ENCODE data around the gene ZNF677.
"Not testable (repeated sequence)": the region's sequence is repeated elsewhere in the genome, so short reads cannot be mapped to it uniquely, and the experiment has no call there.

The ZNF677 gene

GRCh38 chr19:53193535-53194222 lies 61.0 kb downstream of the ZNF677 start:
- DNase-seq (ENCODE audit: low read depth) = no peak

GRCh38 chr19:53192771-53193534 lies 61.7 kb downstream of the ZNF677 start, which contains the start of gene ZNF665:
TSS of gene ZNF665 (minus strand) at chr19:53193358. CDS start at chr19:53182898, 10,460 bp downstream.
- DNase-seq (ENCODE audit: low read depth) = peak; percentile 66

- no peak for DNase-seq (ENCODE audit: low read depth)
Observed at GRCh38 chr19:53190253-53190652, 64.4 kb downstream of the ZNF677 start.

GRCh38 chr19:53189691-53190198 lies 64.9 kb downstream of the ZNF677 start:
- not testable (repeated sequence) for DNase-seq (ENCODE audit: low read depth)
